Esophagus mucosa (tissue), 1 donor: Measurements from ENCODE around the gene PEX11B. TPM values are rescaled to one million over a fixed set of nuclear protein-coding genes. Genes with fewer than 3 reads are reported as not detected.

ENCODE experiments used
- ATAC-seq: fragments of 200-7000 bp; cut with Tn5 transposase; one replicate; pipeline ENCODE4 v1.9.1; 2020
- total RNA-seq: library from RNA; stranded (reverse); gene quantifications from one replicate; pipeline ENCODE4 v1.2.4, GENCODE V29; 2023
- donor health status: DM: yes; HTN: yes; CAD: no.

The PEX11B gene
- total RNA-seq, 1 donor from 2014 or later = 31.6 TPM

GRCh38 chr1:145906954-145907753, 11.4 kb downstream of the PEX11B start:
- ATAC-seq = no peak

- no peak for ATAC-seq
Measured at GRCh38 chr1:145901312-145902021, 17.1 kb downstream of the PEX11B start.

- ATAC-seq = no peak
Measured at GRCh38 chr1:145898756-145899155, 19.8 kb downstream of the PEX11B start.

GRCh38 chr1:145897969-145898368, 20.5 kb downstream of the PEX11B start:
- ATAC-seq = no peak

- ATAC-seq = no peak
Measured at GRCh38 chr1:145895471-145895870, 23.0 kb downstream of the PEX11B start.

GRCh38 chr1:145893306-145894055, 25.0 kb downstream of the PEX11B start:
- ATAC-seq = no peak

GRCh38 chr1:145892486-145893087, 25.9 kb downstream of the PEX11B start:
- no peak for ATAC-seq

GRCh38 chr1:145891587-145892485, 26.7 kb downstream of the PEX11B start:
- ATAC-seq = peak; percentile 85

- peak; percentile 69 for ATAC-seq
Measured at GRCh38 chr1:145891143-145891542, 27.4 kb downstream of the PEX11B start.

- ATAC-seq = no peak
Measured at GRCh38 chr1:145889722-145890121, 28.8 kb downstream of the PEX11B start.

- no peak for ATAC-seq
Measured at GRCh38 chr1:145887631-145888030, 30.9 kb downstream of the PEX11B start.

GRCh38 chr1:145886816-145887215, 31.7 kb downstream of the PEX11B start:
- no peak for ATAC-seq

- ATAC-seq = no peak
Measured at GRCh38 chr1:145886390-145886789, 32.1 kb downstream of the PEX11B start.

GRCh38 chr1:145885738-145886287, 32.7 kb downstream of the PEX11B start, which contains the start of gene ANKRD35:
TSS of gene ANKRD35 (minus strand) at chr1:145885866. CDS start at chr1:145885758, 108 bp downstream.
- ATAC-seq = peak; percentile 89

- peak; percentile 22 for ATAC-seq
Measured at GRCh38 chr1:145884675-145885074, 33.8 kb downstream of the PEX11B start.

- ATAC-seq = no peak
Measured at GRCh38 chr1:145879775-145880174, 38.7 kb downstream of the PEX11B start.

GRCh38 chr1:145878724-145879123, 39.8 kb downstream of the PEX11B start:
- ATAC-seq = peak; percentile 92

- ATAC-seq = peak; percentile 89
Measured at GRCh38 chr1:145877923-145878486, 40.5 kb downstream of the PEX11B start.

GRCh38 chr1:145874646-145875045, 43.9 kb downstream of the PEX11B start:
- ATAC-seq = no peak

GRCh38 chr1:145871994-145872924, 46.3 kb downstream of the PEX11B start:
- peak; percentile 48 for ATAC-seq
